ENCODE results near the gene ESPL1.
A peak's percentile ranks its signal among the peaks of the same experiment; 100 is the strongest.

The ESPL1 gene

GRCh38 chr12:53324113-53324778 lies 56.1 kb downstream of the ESPL1 start:
- TF ChIP-seq CTCF (IDR thresholded peaks at IDR 0.05; ENCODE audit: low read length, missing control alignments) = no peak
- DNase-seq (ENCODE audit: low read depth) = no peak
- peak overlapping the region; percentile 64 for H3K4me3 ChIP-seq (replicated peaks; ENCODE audit: low read depth, low read length)

GRCh38 chr12:53324779-53325510 lies 56.8 kb downstream of the ESPL1 start:
- peak; percentile 58 for TF ChIP-seq CTCF (IDR thresholded peaks at IDR 0.05; ENCODE audit: low read length, missing control alignments)
- peak; percentile 93 for DNase-seq (ENCODE audit: low read depth)
- H3K4me3 ChIP-seq (replicated peaks; ENCODE audit: low read depth, low read length) = peak overlapping the region; percentile 64

DNA sequence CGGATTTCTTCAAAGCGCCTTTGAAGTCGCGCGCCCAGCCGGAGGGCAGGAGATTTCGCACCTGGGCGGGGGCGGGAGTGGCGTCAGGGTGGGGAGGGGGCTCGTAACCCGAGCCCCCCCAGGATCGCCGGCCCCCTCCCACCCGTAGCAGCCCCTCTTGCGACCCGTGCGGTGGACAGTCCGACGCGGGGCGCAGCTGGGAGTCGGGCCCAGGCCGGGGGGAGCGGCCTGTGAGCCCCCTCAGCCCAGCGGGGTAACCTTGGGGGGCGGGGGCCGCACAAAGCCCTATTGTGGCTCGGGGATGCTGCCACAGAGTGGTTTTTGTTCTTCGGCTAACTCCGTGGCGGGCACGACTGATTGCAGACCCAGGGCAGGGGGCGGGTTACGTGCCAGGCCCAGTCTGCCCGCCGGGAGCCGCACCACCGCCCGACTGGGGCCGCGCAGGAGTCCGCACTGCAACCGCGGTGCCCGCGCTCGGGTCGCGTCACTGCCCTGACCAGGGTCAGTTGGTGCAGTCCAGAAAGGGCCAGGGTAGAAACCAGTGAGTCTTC lies 57.5 kb downstream of the ESPL1 start:
- peak overlapping the region; percentile 64 for H3K4me3 ChIP-seq (replicated peaks; ENCODE audit: low read depth, low read length)
- no peak for TF ChIP-seq CTCF (IDR thresholded peaks at IDR 0.05; ENCODE audit: low read length, missing control alignments)
- DNase-seq (ENCODE audit: low read depth) = no peak

DNA sequence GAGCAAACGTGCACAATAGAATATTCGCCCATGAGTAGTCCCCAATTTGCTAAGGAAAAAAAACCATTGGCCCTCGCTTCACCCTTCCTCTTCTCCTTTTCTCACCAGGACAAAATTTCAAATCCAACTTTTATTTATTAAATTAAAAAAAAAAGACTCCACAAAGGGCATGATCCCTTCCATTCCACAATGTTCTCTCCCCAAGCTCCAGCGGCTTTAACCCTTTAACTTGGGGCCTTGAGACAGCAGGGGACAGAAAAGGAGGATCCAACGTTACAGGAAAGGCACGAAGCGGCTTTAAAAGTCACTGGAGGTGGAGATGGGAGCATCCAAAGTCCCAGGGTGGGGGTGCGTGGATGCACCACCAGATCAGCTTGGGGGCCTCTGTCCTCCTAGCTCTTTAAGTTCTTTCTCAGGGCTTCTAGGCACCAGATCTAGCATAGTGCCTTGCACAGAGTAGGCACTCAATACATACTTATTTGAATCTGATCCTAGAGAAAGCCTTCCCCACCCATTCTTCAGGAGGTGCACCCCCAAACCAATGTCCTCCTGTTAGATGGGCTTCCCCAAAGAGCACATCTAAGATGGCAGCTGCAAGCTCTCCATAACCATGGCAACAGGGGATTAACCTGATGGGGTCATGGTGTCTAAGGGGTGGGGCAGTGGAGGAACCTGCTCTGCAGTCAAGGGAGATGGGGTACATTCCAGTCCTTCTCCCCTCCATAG lies 58.5 kb downstream of the ESPL1 start:
- no peak for DNase-seq (ENCODE audit: low read depth)
- TF ChIP-seq CTCF (IDR thresholded peaks at IDR 0.05; ENCODE audit: low read length, missing control alignments) = no peak
- no peak overlapping the region for H3K4me3 ChIP-seq (replicated peaks; ENCODE audit: low read depth, low read length)

DNA sequence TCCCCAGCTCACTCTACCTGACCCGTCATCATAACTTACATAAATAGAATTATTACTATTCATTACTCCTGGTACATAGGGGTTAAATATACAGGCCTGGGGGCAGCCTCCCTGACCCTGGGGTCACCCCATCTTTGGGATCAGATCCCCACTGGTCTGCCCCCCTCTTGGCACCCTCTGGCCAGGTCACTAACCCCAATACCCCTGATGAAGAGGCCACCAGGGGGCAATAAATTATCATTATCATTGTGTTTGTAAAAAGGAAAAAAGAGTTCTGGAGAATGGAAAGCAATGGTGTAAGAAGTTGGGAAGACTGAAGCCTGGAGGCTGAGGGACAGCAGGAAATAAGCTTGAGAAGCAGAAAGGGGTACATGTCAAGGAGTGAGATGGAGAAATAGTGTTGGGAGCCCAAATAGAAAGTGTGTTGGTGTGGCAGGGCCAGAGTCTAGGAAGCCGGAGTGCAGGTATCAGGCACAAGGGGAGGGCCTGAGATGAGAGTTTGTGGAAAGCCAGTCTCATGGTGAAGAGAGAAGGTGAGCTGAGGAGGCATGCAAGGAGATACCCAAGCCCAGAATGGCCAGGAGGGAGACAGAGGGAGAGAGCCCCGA lies 59.4 kb downstream of the ESPL1 start:
- DNase-seq (ENCODE audit: low read depth) = peak; percentile 45
- TF ChIP-seq CTCF (IDR thresholded peaks at IDR 0.05; ENCODE audit: low read length, missing control alignments) = peak; percentile 41

DNA sequence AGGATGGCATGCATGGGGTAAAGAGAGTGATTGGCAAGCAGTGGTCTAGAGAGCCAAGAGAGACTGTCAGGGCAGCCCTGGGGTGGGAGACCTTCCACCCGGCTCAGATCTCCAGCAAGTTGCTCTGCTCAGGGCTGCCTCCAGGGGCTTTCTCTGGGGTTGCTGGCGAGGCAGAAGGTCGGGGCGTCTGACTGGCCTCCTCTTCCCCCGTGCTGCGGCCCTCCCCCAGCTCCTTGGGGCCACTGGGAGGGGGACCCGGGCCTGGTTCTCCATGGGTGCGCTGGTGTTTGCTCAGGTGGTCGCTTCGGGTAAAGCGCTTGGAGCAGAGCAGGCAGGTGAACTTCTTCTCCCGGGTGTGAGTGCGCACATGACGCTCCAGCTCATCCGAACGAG lies 59.9 kb downstream of the ESPL1 start:
- no peak overlapping the region for H3K4me3 ChIP-seq (replicated peaks; ENCODE audit: low read depth, low read length)
- DNase-seq (ENCODE audit: low read depth) = no peak
- peak; percentile 3 for TF ChIP-seq CTCF (IDR thresholded peaks at IDR 0.05; ENCODE audit: low read length, missing control alignments)

More for the DNA sequence above, 59.4 kb downstream of the ESPL1 start:
- no peak overlapping the region for H3K4me3 ChIP-seq (replicated peaks; ENCODE audit: low read depth, low read length)

Measured in fibroblast of pulmonary artery (primary cell).